HG03469 (cell line): ENCODE measurements around the gene WSCD2.

Source experiments
- ATAC-seq: cut with Tn5 transposase; IDR thresholded peaks from one replicate; pipeline ENCODE4 v1.9.1; 2021; ENCODE audit warnings: mild to moderate bottlenecking, moderate library complexity, moderate number of reproducible peaks; ENCODE audit not compliant: unreplicated experiment

WSCD2 gene

GRCh38 chr12:108156717-108157116, 27.6 kb downstream of the WSCD2 start:
- ATAC-seq = no peak

DNA sequence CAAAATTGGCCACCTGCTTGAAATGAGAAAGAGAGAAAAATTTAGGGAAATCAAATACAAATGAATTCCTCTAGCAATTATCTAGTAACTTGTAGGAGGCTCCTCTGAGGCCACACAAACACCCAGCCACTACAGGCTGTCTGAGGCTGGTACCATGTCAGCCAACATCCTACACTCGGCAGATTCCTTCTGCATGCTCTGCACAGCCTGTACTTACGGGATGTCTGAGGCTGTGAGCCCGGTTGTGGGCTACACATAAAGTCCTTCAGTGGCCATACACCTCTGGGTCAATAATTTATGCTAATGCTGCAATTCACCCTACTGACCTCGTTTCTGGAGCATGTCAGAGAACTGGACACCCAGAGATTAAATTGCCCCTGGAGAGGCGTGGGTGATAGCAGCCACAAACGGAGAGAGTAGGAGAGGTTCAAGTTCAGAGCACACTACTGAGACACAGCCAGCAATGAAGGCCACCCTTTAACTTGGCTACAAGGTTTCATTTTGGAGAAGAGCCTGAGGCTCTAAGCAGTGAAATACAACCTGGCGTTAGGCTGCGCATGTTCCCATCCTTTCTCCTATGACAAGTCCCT, 28.9 kb downstream of the WSCD2 start:
- ATAC-seq = no peak

DNA sequence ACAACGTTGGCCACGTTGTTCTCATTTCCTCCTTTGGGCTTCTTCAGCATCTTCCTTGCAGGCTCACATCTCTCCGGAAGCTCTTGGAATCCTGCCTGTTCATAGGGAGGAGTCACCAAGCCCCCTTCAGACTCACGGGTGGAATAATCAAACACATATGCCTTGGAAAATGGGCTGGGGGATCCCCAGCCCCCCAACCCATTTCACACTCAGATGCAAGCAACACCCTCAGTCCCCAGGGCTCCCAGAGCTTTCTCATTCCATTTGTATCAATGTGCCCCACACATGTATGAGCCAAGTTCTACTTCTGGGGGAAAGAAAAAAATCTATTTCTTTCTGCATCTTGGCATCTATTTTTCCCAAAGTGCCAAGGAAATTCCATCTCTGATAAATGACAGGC, 33.1 kb downstream of the WSCD2 start:
- no peak for ATAC-seq

GRCh38 chr12:108166505-108166904, 37.4 kb downstream of the WSCD2 start:
- no peak for ATAC-seq

DNA sequence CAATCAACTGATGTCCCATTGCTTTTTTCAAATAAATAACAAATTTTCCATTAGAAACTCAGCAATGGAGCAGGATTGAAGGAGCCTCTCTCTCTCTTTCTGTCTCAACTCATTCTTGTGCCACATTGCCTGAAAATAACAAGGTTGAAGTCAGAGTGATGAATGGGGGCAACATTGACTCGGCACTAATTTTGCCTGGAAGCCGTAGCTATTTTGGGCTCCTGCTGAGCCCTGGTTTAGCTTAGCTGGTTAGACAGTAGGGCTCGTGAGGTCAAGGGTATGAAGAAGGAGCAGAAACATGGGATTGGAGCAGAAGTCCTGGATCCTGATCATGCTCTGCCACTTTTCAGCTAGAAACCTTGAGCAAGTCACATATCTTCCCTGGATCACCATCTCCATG, 38.9 kb downstream of the WSCD2 start:
- ATAC-seq = no peak

GRCh38 chr12:108169708-108170107, 40.6 kb downstream of the WSCD2 start:
- ATAC-seq = no peak

DNA sequence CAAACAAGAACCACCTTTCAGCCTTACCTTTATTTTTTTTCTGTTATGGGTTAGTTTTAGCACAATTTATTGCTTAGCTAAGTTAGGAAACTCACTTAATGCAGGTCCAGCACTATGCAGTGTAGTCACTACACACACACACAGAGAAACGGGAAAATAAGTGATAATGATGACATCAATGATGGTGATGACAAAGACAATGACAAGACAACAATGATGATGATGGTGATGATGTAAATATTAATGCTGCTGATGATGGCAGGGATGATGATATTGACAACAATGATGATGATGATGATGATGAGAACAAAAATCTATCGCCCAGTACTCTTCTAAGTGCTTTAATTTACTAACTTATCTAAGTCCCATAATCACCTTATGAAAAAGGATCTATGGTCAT, 41.1 kb downstream of the WSCD2 start:
- ATAC-seq = no peak

DNA sequence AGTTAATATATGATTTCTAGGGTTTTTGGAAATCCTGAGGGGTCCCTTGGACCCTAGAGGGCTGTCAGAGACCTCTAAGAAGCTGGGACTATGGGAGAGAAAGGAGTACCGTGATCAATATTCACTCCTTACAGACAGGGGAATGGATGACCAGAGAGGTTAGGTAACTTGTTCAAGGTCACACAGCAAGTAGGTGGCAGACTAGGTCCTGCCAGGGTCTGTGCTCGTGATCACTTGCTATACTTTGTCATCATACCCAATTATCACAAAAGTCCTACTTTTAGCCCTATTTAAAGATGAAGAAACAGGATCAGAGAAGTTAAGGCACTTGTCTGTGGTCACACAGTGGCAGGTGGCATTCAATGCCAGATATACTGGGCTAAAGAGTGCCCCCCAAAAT, 42.9 kb downstream of the WSCD2 start:
- no peak for ATAC-seq

DNA sequence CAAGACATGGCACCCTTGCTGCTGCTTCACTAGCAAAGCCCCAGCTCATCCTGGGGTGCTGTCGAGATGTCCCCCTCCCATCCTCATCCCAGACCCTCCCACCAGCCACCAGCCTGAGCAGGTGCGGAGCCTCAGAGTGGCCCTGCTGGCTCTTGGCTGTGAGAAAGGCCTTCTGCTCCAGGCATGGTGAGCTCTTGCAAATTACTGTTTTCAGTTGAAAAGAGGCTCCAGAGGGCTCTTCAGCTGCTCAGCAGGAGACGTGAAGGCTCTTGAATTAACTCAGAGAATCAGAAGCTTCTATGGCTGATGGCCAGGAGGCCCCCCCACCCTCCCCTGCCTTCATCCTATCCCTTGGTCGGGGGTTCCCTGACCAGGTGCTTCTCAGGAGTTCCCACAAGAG, 44.1 kb downstream of the WSCD2 start:
- ATAC-seq = no peak

- no peak for ATAC-seq
Observed at GRCh38 chr12:108173892-108174291, 44.8 kb downstream of the WSCD2 start.

DNA sequence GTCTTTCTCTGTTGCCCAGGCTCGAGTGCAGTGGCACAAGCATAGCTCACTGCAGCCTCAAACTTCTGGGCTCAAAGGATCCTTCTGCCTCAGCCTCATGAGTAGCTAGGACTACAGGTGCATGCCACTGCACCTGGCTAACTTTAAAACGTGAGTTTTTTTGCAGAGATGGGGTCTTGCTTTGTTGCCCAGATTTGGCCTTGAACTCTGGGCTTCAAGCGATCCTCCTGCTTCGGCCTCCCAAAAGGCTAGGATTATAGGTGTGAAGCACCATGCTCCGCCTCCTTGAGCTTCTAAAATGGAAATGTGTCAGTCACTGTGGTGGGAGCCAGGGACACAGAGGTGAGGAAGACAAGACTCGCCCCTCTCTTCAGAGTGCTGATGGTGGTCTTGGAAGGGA, 45.6 kb downstream of the WSCD2 start:
- ATAC-seq = no peak

GRCh38 chr12:108175310-108175709, 46.2 kb downstream of the WSCD2 start:
- no peak for ATAC-seq

DNA sequence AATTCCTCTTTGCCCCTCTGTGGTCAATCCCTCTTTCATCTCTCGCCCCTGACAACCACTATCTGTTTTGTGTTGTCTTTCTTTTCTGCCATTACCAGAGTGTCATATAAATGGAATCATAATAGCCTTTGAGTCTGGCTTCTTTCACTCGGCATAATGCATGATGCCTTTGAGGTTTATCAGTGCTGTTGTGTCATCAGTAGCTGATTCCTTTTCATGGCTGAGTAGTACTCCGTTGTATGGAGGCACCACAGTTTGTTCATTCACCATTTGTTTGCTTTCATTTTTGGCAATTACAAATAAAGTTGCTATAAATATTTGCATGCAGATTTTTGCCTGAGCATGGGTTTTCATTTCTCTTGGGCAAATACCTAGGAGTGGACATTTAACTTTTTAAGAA, 47.2 kb downstream of the WSCD2 start:
- ATAC-seq = no peak

DNA sequence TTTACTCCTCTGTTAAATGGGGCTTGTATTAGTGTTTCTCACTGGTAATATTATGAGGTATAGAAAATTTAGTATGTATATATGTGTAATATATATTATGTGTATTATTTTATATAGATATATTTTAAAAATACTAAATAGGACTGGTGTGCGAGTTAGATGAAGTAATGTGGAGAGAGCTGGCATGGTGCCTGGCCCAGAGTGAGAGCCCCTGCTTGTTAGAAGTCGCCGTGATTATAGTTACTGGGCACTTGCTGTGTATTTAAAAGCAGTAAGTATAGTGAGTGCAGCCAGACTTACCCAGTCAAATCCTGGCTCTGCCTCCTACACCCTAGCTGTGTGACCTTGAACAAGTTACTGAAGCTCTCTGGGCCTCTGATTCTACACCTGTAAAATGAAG, 48.0 kb downstream of the WSCD2 start:
- no peak for ATAC-seq

GRCh38 chr12:108179305-108179704, 50.2 kb downstream of the WSCD2 start:
- no peak for ATAC-seq

- ATAC-seq = no peak
Observed at GRCh38 chr12:108180255-108181094, 51.4 kb downstream of the WSCD2 start.

DNA sequence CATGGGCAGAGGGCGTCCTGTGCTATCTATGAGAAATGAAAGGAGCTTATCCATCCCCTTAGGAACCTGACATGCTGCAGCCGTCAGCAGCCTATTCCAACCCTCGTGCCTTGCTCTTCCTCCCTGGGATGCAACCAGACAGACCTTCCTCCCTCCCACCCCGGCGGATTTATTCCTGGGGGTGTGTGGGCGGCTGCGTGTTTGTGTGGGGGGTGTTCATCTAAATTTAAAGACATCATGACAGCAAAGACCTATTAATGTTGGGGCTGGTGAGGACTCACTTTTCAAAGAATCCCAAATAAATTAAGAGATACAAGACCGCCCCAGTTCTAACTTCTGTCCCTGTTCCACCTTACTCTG, 52.0 kb downstream of the WSCD2 start:
- ATAC-seq = no peak

DNA sequence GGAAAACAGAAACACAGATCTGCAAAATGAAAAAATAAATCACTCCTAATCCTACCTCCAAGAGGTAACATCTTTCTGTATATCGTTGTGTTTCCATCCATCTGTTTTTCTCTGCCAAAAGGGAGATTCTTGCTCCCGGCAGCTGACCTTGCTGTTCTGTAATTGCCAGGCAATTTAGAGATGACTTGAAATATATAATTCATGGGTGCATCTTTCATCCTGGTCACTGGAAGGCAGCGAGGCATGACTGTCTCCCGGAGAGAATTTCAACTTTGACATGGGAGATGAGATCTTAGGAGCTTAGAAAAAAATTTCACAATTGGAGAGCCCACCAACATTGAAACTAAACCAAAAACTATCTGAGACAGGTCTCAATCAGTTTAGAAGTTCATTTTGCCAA, 53.0 kb downstream of the WSCD2 start:
- no peak for ATAC-seq

DNA sequence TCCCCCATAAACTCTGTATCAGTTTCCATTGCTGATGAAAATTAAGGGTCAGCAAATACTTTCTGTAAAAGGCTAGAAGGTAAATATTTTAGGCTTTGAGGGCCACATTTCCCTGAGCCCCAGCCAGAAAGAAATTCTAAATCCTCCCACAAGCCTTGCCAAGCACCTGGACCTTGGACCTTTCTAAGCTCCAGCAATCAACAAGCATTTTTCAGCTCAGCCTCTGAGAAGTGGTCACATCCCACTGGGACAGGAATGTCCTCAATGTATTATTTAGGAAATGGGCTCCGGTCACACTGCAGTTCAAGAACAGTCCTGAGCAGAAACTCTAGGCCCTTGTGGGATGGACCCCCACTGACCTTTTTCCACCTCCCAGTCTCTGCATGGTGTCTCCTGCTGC, 55.9 kb downstream of the WSCD2 start:
- no peak for ATAC-seq

DNA sequence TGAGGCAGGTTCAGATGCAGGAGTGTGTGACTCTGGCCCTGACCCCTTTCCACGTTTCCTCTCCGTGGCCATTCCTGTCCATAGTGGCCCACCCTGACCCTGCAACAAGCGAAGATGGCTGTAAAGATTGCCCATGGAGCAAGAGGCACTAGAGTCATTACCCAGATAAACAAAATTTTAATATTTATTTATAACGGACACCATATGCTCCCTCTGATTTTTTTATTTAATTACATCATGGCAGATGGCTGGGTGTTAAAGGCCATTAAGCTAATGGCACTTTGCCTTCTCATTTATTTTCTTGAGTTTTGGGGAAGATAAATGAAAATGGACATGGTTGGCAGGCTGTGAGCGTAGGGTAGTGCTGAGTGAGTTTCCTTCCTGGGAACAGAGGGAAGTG, 58.7 kb downstream of the WSCD2 start:
- ATAC-seq = no peak

DNA sequence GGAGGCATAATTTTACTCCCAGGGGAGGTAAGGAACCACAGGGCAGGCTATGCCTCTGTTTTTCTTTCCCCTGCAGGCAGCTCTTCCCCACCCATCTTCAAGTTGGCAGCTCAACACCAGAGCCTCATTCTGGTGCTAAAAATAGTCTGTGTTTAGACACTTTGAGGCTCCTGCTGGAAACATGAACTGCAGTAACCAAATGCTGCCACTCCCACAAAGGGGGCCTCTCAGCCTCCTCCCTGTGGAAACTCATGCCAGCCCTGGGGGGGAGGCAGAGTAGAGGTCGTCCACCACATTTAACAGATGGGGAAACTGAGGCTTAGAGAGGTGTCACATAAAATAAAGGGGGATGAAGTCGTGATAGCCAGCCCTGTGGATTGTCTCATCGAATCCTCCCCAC, 61.4 kb downstream of the WSCD2 start:
- no peak for ATAC-seq

DNA sequence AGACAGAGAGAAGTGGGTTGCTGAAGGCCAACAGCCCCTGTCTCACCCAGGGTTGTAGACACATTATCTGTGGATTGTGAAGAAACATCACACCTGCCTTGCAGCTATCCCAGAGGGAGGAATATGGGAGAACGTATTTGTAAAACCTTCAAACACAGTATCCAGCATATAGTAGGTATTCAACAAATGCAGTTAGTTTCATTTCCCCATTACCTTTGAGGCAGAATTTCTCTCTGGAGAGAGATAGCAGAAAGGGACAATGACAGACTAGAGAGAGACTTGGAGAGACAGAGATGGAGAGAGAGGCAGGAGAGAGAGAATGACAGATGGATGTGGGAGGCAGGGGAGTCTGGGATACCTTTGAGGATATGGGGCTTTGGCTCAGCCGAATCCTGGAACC, 62.0 kb downstream of the WSCD2 start:
- no peak for ATAC-seq

- no peak for ATAC-seq
Observed at GRCh38 chr12:108191938-108192337, 62.9 kb downstream of the WSCD2 start.
